ENCODE measurements around the gene TRABD2B.

Gene TRABD2B

DNA sequence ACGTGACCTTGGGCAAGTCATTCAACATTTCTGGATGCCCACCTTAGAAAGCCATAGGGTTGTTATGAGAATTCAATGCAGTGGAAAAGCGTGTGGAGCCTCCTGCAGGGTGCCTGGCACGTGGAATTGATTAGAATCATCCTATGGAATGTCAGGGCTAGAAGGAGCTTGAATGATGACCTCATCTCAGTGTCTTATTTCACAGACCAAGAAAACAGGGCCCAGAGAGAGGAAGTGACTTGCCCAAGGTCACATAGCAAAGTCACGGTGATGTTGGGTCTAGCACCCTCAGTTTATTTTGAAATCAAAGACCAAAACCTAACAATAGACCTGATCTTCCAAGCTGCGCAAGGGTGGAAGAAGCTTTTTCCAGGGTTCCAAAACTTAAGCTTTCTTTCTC lies 6.0 kb downstream of the TRABD2B start:
- no peak for DNase-seq

DNA sequence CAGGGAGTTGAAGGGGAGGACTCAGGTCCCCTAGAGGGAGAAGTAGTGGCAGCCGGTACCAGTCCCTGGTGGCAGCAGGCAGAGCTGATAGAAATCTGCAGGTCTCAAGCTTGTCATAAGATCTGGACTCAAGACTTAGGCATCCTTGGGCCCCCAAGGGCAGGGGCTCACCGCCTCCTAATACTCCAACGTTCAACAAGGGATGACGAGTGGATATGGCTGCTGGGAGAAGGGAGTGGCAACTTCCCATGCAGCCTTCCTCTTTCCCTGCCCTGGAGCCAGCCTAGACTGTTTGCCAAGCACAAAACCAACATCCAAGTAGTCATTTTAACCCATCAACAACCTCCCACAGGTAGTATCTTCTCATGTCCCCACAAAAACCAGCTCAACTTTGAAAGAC lies 6.9 kb downstream of the TRABD2B start:
- no peak for DNase-seq

DNA sequence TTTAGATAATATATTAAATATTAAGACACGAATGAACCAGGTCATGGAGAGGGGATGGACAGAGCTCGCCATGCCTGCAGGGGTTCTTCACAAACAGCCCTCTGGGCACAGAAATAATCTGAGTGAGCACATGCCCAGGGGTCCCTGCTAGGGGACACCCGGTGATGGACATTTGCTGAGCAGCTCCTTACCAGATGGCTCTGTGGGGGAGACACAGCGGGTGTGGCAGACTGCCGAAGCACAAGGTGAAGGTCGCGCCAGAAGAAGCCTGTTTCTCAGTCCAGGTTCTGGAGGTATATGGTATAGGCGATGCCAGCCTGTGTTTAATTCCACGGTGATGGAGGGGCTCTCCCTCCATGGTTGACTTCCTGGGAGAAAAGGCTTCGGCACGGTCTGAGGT lies 9.6 kb downstream of the TRABD2B start:
- DNase-seq = no peak

DNA sequence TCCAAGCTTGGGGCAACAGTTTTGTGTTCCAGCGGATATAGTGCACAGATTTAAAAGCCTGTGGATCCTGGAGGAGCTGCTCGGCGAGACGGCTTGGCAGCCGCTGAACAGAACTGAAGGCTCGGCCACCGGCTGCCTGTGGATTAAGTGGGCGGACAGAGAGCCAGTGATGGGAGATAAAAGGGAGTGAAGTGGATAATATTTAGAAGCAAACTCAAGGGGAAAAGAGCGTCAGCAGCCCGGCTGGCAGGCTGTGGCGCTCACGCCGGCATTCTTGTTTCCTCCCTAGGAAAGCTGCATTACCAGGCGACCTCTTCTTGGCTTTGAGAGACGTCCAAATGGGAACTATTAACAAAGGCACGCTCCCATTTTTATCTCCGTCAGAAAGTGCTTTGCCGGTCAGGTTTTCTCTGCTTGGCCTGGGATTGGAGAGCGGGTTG lies 10.4 kb downstream of the TRABD2B start:
- no peak for DNase-seq

DNA sequence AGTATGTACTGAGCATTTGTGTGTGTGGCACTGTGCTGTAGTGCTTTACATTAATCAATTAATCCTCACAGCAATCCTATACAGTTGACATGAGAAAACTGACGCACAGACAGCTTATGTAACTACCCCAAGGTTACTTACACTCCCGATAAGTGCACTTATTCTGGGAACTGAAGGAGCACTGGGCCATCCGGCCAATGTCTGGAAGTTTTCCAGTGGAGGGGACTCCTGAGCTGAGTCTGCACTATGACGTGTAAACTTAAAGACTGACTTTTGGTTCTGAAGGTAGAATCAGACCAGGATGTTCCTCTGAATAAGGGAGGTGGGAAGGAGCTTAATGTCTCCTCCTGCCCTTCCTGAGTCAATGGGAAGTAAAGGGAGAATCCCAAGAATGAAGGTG lies 12.2 kb downstream of the TRABD2B start:
- DNase-seq = no peak

DNA sequence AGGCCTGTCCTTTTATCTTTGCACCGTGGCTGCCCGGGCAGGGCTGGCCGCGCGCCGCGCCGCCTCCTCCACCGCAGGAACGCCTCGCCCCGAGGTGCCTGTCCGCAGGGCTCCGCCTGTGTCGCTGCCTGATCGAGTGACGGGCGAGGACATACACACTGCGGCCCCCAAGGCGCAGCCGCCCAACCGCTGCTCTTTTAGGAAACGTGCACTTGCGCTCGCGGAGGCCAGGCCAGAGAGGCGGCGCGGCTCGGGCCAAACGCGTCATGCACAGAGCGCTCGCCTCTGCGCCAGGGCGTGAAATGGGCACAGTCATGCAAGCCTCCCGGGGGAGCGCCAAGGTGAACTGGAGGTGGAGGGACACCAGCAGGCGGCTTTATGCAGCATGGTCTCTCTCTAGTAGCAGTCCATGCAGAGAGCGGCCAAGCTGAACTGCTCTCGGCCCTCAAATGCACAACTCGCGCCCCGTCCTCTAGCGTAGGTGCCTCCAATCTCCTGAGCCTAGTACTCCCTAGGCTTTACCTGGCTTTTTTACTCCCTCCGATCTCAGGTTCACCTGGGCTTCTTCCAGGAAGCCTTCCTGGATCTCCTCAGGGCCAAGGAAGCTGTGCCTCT lies 12.9 kb downstream of the TRABD2B start:
- DNase-seq = no peak

DNA sequence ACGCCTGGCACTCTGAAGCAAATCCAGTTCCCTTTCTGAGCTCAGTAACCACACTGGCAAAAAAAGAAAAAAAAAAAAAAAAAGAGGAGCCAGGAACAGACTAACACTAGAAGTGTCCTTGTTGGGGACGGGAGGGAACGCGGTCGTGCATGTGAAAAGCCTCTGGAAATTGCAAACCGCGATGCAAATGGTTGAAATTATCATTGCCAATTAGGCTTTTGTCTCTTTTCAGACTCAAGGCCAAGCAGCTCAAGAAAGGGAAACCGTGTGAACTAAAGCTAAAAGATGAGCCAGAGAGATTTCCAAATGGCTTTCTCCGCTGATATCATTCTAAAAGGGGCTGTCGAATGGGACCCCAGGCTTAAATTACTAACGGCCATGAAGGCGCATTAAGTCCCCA lies 13.5 kb downstream of the TRABD2B start:
- DNase-seq = no peak

DNA sequence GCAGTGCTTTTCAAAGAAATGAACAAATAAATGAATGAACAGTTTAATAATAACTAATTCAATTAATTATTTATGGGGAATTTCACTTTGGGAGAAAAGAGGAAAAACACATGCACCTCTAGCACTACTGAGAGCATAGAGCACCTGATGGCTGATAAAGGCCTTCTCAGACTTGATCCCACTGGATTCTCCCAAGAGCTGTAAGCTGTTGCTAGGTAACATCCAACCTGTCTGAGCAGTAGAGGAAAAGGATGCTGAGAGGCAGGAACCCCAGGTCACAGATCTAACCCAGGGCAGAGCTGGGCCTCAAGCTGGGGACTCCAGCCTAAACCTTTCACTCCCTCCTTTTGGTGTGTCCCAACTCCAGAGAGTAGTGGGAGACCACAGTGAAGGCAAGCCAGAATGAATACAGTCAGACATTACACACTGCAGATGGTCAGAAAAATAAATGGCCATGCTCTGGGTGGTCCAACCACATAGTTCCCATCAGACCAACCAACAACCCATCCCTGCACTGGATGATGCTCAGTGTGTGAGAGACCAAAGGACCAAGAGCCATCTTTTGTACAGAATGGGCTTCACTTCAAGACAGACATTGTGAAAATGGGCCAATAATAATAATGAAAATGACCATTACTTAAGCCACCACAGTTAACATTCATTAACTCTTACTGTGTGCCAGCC lies 15.4 kb downstream of the TRABD2B start:
- DNase-seq = no peak

DNA sequence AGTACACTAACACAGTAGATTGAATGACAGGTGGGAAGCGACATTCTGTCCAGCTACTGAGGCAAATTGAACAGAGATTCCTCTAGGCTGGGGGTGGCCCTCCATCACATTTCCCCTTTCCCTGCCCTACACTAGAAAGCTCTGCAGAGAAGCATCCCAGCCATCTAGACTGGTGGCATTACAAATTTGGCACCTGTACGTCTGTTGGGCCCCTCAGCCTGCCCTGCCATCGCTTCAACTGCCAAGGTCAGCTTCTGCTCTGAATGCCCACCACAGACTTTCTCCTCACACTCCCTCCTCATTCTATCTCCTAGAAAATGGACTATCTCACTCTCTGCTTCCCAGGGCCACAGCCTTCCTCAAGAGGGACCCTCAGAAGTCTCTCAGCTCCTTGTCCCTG lies 16.7 kb downstream of the TRABD2B start:
- no peak for DNase-seq

DNA sequence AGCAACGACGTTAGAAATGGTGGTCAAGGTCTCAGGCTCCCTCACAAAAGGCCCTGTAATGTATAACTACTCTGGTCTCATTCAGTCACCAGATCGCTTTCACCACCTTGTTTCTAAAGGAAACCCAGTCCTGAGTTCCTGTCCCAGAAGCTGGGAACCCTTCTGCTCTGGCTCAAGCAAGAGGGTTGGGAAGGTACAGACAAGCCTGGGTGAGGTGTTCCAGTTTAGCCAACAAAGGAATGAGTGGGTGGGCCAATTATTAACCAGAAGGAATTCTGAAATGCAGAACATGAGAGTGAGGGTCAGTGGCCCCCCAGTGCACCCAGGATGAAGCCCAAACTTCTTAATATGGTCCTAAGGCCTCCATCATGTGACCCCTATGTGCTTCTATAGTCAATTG lies 17.5 kb downstream of the TRABD2B start:
- DNase-seq = no peak

DNA sequence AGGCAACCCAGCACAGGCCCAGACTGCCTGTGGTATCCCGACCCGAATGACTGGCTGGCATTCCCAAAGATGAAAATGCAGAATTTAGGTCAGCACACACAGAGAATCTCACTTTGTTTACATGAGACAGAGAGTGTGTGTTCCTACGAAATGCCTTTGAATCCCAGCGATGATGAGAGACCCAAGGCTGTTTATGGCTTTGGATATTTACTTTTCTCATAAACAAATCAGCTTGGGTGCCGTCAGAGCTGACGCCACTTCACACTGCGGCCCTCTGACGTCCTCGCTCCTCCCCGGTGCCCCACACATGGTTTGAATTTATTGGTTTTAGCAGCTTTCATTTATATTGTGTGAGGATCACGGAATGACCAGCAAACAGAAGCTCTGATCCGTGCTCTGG lies 18.7 kb downstream of the TRABD2B start:
- no peak for DNase-seq

DNA sequence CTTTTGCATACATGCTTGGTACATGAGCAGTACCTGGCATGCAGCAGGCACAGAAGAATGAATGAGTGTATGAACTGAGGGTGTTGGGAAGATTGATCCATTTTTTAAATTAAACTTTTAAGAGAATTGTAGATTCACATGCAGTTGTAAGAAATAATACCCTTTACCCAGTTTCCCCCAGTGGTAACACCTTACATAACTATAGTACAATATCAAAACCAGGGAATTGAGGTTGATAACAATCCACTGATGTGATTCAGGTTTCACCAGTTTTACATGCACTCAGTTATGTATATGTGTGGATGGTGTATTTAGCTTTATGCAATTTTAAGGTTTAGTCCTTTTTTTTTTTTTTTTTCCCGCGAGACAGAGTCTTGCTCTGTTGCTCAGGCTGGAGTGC lies 20.5 kb downstream of the TRABD2B start:
- no peak for DNase-seq

DNA sequence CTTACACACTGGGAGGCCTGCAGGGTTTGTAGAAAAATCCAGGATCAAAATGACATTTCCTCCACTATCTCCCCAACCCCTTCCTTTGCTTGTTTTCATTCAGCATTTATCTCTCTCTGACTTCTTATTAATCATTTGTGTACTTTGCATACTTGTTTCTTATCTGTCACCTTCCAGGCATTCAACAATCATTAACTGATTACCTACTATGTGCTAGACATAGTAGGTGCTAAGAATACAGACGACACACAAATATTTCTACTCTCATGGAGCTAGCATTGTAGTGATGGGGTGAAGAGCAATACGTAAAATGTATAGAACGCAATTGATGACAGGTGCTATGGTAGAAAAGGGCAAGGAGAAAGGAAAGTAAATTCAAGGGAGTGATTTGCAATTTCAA lies 20.9 kb downstream of the TRABD2B start:
- no peak for DNase-seq

DNA sequence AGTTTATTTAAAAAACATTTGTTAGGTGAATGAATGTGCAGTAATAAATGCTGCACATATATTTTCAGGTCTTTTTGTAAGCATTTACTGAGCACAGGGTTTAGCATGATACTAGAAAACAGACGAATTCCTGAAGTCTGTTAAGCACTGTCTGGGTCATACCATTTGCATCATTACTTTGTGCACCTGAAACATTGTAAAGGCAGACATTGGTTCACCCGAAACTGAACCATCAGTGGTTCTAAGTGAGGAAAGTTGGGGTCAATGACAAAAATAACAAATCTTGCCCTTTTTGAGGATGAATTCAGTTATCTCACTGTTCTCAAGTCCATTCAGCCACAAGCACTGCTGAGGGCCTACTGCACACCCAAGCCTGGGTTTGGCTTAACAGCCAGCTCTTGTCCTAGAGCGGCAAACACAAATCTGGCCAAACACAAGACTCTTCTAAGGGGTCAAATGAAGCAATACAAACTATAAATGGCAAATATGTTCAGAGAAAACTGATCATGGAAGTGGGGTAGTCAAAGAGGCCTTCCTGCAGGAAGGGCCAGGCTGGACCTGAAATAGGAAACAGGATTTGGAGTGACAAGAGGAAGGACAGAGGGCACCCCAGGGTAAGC lies 21.8 kb downstream of the TRABD2B start:
- DNase-seq = no peak

DNA sequence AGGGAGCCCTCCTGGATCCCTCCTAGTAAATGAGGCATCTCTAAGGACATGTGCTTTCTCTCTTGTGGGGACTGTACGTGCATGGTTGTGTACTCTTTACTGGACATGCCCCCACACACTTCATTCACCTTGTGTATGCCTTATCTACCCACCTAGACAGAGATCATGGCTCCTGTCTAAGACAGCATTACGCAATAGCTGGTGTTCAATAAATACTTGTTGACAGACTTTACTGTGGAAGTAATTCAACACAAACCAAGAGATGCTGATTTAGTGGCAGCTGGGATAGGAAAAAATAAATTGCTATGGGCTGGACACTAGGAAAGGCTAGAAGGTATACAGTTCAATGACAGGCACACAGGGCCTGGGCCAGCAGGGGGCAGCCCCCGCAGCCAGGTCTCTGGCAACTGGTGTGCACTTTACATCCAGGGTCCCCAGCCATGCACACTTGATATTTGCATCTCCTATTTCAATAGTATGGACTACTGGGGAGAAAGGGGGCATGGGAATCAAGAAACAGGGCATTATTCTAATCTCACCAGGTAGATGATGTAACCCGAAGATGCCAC lies 24.2 kb downstream of the TRABD2B start:
- no peak for DNase-seq

DNA sequence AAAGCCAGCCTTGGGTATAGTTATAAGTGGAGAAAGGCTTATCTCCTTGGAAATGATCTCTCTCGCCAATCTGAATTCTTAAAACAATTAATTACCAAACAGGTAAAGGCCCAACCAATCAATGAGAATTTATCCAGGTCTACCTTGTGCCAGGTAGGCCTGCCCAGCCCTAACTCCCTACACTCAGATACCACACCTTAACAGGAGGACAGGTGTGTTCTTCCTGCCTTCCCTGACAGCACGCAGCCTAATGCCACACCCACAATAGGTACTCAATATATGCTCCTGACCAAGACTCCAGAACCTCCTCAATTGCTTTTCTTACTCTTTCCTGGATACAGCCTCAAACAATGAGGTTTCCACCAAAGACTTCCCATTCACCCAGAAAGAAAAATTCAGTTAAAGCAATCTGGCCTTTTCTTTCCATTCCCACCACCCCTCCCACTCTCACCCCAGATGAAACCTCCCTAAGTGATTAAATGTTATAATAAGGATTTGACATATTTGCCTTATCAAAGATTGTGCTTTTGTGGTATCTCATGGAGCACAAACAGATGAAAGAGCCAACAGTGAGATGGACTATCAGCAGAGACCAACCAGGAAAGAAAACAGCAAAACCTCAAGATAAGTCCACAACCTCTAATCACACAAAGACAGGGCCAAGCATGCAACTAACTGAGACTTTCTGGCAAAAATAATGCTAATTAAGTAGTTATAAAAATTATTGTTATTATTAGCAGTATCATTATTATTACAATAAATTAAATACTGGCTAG lies 25.6 kb downstream of the TRABD2B start:
- no peak for DNase-seq

DNA sequence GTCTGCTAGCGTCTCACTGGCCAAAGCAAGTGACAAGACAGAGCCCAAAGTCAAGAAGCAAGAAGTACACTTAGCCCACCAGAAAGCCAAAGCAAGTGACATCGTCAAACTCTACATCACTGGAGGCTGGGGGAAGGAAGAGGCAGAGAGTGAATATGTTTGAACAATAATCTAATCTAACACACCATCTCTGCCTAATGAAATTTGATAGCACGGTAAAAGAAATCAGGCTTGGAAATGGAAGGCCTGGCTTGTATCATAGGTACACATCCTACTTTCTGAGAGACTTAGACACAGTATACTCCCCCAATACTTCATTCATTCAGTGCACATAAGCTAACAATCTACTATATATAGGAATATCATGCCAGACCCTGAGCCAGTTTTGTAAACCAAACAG lies 26.3 kb downstream of the TRABD2B start:
- DNase-seq = no peak

DNA sequence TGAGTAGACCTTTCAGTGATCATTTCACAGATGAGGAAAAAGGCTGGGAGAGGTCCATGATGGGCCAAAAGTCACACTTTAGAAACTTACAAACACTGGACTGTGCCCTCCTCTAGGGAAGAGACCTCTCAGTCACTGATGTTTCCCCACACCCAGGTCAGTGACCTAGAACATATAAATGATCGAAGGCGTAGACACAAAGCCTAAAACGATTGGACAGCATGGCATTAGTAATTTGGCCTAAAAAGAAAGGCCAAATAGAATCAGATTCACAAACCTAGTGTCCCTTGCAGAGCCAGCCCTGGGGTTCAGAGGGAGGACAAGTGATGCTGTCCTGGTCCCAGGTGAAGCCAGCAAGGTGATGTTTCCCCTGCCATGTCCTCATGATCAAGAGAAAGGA lies 27.7 kb downstream of the TRABD2B start:
- no peak for DNase-seq

DNA sequence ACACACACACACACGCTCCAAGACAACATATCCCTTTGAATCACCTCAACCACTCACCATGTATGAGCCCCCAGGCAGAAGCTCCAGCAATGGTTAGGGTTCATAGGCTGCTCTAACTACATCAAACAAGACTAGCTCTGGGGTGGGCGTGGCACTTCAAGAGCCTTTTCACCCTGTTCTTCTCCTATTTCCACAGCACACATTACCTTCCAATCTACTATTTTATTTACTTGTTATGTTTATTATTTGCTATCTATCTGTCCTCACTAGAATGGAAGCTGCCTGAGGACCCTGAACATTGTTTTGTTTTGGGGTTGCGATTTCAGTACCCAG lies 28.7 kb downstream of the TRABD2B start:
- DNase-seq = no peak

DNA sequence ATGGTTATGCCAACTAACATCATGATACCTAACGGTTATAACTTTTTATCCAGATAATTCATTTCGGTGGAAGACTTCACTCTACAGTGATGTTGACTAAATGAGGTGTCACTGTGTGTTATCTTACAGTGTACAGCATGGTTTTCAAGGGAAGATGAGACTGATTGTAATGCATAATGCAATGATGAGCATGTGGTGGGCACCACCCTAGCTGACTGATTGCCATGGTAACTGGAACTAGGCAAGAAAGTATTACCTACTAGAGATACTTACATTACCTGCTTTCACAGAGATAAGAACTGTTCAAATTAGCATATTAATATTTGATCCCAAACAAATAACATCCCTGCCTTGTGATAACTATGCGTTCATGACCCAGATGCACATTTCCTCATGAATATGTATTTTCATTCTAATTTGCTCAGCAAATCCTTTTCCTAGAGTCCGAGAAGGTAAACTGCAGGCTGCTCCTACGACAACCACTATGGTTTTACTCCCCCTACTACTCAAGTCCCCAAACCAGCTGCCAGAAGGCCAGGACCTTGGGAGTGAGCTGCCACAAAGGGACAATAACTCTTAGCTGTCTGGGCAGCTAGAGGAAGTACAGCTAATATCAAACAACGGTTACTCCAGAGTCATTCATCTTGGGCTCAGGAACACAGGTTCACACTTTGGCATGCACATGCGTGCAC lies 29.2 kb downstream of the TRABD2B start:
- DNase-seq = no peak

DNA sequence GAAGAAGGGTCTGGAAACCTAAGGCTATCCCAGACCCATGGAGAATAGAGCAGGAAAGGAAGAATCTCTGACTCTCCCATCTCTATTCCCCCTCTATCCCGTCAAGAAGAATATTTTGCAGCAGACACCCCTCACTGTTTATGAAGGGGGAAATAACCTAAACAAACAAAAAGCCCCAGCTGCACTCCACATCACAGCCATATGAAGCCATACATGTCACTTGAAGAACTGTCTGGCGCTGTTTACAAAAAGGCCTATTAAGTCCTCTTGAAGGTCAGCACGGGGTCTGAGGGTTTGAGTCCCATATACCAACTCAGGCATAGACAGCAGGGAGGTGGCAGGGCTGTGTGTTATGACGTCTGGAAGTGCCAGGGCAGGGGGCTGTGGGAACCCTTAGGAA lies 31.4 kb downstream of the TRABD2B start:
- no peak for DNase-seq

DNA sequence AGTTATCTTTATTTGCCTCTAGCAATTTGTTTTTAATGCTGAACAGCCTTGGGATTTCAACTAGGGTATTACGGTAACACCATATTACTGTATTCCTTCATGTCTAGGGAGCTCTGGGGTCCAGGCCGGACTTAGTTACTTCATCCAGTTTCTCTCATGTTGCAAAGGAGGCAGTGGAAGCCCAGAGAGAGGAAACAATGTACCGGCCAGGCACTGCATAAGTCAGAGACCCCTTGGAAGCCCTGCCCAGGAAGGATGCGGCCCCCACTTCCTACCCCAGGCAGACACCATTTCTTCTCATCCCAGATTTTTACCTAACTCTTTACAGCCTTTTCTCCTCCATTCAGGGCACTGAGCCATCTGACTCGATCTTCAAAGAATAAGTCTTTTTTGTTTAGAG lies 32.5 kb downstream of the TRABD2B start:
- DNase-seq = no peak
